Activated CD8-positive, alpha-beta memory T cell treated with anti-CD3 and anti-CD28 coated beads for 24 hours (primary cell): ENCODE results near the gene RACGAP1.

Source experiments
- DNase-seq: peaks from one replicate; pipeline ENCODE4 v3.0.0-alpha.2; 2020

RACGAP1 gene

GRCh38 chr12:49953151-49953550 lies 72.1 kb downstream of the RACGAP1 start:
- no peak for DNase-seq

- no peak for DNase-seq
Measured at GRCh38 chr12:49952391-49953055, 72.8 kb downstream of the RACGAP1 start.

- no peak for DNase-seq
Measured at GRCh38 chr12:49951411-49952240, 73.7 kb downstream of the RACGAP1 start.

GRCh38 chr12:49950273-49951251 lies 74.7 kb downstream of the RACGAP1 start, which contains the start of gene AQP2:
AQP2 (plus strand) TSS chr12:49950737; CDS start chr12:49950831, 94 bp downstream.
- DNase-seq, result no peak

GRCh38 chr12:49949866-49950265 lies 75.4 kb downstream of the RACGAP1 start:
- DNase-seq, result no peak

- DNase-seq, result no peak
Measured at GRCh38 chr12:49948866-49949845, 76.1 kb downstream of the RACGAP1 start.

GRCh38 chr12:49947593-49948226 lies 77.6 kb downstream of the RACGAP1 start:
- no peak for DNase-seq

GRCh38 chr12:49946497-49946896 lies 78.8 kb downstream of the RACGAP1 start:
- DNase-seq, result no peak

GRCh38 chr12:49946086-49946485 lies 79.2 kb downstream of the RACGAP1 start:
- DNase-seq, result no peak

GRCh38 chr12:49945394-49946080 lies 79.8 kb downstream of the RACGAP1 start:
- peak; percentile 94 for DNase-seq

GRCh38 chr12:49944718-49945117 lies 80.6 kb downstream of the RACGAP1 start:
- DNase-seq, result no peak

GRCh38 chr12:49944046-49944445 lies 81.2 kb downstream of the RACGAP1 start:
- DNase-seq, result no peak

- DNase-seq, result no peak
Measured at GRCh38 chr12:49943625-49943960, 81.7 kb downstream of the RACGAP1 start.

GRCh38 chr12:49942921-49943624 lies 82.2 kb downstream of the RACGAP1 start:
- DNase-seq, result no peak

GRCh38 chr12:49942512-49942893 lies 82.8 kb downstream of the RACGAP1 start:
- DNase-seq, result no peak

GRCh38 chr12:49941556-49942511 lies 83.5 kb downstream of the RACGAP1 start:
- no peak for DNase-seq

GRCh38 chr12:49939707-49940106 lies 85.6 kb downstream of the RACGAP1 start:
- no peak for DNase-seq

- no peak for DNase-seq
Measured at GRCh38 chr12:49939307-49939706, 86.0 kb downstream of the RACGAP1 start.
